Stimulated activated CD8-positive, alpha-beta memory T cell treated with anti-CD3 and anti-CD28 coated beads, Interleukin-4, amount 100 ng/mL, for 4 hours (primary cell): ENCODE results near the gene MT1B.
A peak's percentile ranks its signal among the peaks of the same experiment; 100 is the strongest.

Experiments used
- DNase-seq, 2 donors: peaks; one replicate each; pipeline ENCODE4 v3.0.0-alpha.2; 2020; ENCODE audit warnings: low read depth in 2 of 2, low spot score in 1 of 2

MT1B gene

DNA sequence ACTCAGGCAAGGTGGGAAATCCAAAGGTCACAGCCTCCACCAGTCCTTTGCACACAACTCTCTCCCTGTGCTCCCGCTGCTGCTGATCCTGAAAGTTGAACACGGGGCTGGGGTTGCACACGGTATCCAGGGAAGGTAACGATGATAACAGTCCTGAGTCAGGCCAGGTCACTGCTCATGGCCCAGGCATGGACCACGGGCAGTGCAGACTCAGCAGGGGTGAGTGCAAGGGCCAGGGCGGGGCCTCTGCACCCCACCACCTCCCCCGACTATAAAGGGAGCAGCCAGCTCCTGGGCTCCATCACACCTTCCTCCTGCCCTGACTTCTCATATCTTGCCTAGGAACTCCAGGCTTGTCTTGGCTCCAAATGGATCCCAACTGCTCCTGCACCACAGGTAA, at the start of gene MT1B:
TSS of gene MT1B (plus strand) at position 301 of the 400 bp plus-strand sequence. CDS start at position 369, 68 bp downstream.
- no peak for DNase-seq

DNA sequence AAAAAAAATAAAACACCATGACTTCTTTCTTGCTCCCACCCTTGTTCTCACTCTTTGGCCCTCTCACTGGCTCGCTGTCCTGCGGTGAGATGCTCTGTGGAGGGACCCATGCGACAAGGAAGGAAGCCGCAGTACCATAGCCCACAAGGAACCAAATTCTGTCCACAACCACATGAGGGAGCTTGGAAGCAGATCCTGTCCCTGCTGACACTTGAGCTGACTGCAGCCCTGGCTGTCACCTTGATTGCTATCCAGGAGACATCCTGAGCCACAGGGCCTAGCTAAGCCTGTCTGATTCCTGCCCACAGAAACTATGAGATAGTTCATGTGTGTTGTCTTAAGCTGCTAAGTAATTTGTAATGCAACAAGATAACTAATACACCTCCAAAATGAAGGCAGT, 48.1 kb upstream of the MT1B start:
- DNase-seq = no peak

DNA sequence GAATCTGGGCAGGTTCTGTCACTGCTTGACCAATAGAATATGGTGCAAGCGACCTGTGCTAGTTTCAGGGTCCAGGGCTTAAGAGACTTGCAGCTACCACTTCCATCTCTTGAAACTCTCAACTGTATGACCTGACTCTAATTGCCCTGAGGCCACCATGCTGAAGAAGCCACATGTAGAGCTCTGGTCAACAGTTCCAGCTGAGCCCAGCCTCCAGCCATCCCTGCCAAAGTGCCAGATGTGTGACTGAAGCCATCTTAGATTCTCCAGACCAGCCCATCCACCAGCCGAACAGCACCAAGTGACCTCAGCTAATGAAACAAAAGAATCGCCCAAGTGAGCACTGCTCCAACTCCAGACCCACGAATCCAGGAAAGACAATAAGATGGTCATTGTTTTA, 46.7 kb upstream of the MT1B start:
- no peak for DNase-seq

DNA sequence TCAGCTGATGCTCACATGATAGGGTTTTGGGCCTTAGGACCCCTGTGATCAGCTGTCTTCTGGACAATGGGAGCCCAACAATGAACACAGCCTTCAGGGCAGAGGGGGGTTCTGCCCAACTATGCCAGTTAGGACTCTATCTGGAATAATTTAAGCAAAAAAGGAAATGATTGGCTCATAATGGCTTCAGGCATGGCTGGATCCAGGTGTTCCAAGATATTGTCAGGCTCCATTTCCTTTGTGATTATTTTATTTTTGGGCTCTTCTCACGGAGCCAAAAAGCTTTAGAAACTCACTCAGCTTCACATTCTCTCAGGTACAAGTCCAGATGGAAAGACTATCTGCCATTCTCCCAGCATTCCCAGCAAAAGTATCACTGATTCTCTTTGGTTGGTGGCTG, 46.2 kb upstream of the MT1B start:
- DNase-seq = no peak

DNA sequence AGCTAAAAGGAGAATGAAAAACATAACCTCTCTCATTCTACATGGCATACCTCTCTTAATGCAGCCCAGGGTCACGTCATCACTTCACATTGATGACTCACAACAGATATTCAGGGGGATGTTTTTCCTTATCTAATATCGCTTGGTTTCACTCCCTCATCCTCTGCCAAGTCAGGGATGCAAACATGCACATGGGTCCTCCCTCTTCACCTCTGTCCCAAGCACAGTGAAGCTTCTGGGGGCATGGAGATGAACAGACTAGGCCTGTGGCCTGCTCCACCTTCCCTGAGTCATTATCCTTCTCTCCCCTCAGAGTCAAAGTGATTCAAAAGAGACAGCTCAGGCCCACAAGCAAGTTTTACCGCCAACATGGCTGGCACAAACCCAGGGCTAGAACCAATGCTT, 45.6 kb upstream of the MT1B start:
- DNase-seq = no peak

DNA sequence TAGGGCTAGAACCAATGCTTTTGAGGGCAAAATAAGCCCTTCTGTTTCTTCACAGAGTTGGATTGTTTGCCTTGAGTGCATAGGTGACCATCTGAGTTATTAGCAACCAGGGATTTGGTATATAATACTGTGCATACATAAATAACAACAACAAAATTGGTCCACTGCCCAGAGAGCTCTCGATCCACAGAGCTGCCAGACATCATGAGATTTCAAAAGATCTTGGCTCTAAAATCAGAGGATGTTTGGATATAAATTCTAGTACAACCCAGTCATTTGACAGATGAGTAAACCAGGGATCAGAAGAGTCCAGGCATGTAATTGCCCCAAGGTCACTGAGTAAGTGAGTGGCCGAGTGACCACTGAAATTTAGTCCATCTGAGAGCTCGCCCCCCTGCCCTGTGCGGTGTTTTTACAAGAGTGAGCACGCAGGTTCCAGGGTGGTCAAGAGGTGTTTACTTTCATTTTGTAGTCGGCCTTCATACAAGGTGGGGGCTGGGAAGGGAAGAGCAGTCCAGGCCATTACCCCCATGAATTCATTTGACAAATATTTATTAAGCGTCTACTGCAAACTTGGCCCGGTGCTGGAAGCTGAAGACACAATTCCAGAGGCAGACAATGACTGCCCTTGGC, 45.1 kb upstream of the MT1B start:
- DNase-seq = no peak

DNA sequence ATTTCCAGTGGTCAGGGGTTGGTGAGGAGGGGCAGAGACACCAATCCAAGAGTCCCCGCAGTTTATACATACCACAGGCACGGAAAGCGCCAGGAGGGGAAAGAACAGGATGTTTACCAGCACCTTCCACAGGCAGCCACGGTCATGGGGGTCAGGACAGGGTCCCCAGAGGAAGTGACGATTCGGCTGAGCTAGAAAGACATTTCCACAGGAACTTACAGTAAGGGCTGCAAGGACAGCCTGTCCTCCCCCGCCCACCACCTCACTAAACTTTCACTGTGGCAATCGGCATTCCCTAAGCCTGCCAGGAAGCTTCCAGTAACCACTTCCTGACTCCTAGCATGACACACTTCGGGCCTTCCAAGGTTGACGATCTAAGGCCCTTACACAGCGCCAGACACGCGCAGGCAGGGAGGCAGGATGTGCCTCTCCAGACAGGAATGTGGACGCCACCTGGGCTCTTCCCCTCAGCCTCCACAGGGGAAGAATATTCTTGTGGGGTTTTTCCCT, 44.5 kb upstream of the MT1B start:
- DNase-seq = no peak

DNA sequence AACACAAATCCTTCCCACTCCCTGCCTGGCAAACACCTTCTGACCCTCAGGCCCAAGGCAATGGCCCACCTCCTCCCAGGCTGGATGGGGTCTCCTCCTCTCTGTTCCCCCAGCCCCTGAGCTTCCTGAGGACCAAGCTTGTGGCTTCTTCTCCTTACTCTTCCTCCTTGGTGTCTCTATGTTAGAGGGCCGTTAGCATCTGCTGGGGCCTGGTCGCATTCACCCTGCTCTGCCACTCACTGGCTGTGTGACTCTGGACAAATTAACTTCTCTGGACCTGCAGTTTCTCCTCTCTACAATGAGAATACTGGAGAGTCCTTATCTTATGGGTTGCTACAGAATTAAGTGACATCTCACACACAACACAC, 44.0 kb upstream of the MT1B start:
- no peak for DNase-seq

DNA sequence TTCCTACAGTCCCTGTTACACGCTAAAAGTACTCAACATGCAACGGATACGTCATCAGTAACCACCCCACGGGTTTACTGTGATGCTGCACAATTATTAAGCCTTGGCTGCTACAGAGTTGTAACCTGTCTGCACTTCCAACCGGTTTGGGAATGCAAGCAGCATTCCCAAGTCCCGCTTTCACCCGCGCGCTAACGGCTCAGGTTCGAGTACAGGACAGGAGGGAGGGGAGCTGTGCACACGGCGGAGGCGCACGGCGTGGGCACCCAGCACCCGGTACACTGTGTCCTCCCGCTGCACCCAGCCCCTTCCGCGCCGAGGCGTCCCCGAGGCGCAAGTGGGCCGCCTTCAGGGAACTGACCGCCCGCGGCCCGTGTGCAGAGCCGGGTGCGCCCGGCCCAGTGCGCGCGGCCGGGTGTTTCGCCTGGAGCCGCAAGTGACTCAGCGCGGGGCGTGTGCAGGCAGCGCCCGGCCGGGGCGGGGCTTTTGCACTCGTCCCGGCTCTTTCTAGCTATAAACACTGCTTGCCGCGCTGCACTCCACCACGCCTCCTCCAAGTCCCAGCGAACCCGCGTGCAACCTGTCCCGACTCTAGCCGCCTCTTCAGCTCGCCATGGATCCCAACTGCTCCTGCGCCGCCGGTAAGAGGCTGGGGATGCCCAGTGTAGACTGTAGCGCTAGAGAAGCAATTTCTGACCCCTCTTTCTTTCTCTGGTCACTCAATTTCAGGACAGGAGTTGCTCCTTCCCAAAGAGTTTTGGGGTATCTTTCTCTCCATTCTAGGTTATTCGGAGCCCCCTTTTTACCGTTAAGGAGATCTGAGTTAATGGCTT, 43.4 kb upstream of the MT1B start, which contains the start of gene MT2A:
TSS of gene MT2A (plus strand) at position 542 of the 833 bp plus-strand sequence. CDS start at position 614, 72 bp downstream.
- peak; percentile 55 to 74 for DNase-seq

DNA sequence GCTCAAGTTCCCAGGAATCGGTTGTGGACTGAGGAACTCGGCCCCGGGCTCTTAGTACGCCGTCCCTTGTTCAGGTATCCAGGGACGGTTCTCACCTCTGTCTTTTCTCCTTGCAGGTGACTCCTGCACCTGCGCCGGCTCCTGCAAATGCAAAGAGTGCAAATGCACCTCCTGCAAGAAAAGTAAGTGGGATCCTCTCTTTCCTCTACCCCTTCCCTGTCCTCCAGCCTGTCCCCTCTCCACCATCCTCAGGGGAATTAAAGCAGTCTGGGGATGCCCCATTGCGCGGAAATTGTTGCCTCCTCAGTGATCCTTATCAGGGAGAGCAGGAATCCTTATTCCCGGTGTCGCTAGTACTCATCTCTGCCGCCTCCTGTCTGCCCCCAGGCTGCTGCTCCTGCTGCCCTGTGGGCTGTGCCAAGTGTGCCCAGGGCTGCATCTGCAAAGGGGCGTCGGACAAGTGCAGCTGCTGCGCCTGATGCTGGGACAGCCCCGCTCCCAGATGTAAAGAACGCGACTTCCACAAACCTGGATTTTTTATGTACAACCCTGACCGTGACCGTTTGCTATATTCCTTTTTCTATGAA, 42.7 kb upstream of the MT1B start:
- no peak for DNase-seq

DNA sequence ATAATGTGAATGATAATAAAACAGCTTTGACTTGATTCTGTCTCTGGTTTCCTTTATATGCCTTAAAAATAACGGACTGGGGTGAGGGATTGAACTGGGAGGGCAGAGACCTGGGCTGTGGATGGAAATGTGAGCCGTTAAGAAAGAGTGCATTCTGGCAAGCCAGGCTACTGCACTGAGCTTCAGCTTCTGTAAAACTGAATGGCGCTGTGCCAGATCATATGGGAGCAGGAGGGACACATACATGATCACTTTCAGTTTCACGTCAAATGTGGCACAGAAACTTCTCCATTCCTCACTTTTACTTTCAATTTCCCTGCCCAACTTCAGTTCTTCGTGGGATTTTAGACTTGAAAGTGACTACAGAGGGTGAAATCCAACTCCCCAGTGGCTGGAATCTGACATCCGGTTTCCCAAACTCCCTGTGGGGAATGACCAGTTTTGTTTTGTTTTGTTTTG, 42.2 kb upstream of the MT1B start:
- DNase-seq = peak; percentile 47 to 48

DNA sequence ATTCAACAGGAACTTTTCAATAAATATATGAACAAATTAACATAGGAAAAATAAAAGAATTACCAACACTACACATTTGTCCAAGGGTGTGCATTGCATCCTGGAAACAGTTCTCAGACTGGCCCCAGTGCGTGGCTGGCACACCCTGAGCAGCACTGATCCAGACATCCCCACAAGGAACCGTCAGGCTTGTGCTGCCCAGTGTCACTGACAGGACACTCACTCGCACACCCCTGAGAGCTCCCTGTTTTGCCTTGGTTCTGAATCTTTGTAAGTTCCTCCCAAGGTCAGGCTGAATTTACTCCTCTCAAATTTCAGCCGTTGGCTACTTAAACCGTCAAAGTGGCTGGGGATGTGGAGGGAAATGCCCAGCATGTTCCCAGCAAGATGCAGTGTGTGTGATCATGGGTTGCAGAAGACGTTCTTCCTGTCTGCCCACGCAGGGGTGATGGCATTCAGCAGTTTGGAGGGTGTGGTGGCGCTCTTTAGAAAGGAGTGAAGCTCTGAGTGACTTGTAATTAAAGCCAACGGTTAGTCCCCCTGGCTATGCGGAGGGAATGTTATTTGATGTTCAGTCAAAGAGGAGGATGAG, 41.6 kb upstream of the MT1B start:
- peak; percentile 46 to 58 for DNase-seq

DNA sequence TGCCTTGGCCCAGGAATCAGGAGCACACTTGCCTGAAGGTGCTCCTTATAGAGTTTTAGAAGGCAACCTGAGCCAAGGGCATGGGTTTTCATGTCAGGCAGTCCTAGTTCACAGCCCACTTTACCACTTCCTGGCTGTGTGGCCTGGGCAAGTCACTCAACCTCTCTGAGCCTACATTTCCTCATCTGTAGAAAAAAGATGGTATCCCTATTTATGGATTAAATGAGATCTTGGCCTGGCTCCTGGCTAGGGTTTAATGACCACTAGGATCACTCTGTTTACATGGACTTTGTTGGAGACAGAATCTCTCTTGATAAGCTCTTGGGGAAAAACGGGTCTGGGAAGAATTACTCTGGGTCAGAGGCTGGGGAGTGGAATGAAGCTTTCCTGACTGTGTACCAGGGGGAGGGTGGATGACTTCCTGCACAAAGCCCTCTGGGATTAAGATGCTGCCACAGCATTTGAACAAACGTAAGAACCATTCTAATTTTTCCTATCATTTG, 41.0 kb upstream of the MT1B start:
- DNase-seq = no peak

DNA sequence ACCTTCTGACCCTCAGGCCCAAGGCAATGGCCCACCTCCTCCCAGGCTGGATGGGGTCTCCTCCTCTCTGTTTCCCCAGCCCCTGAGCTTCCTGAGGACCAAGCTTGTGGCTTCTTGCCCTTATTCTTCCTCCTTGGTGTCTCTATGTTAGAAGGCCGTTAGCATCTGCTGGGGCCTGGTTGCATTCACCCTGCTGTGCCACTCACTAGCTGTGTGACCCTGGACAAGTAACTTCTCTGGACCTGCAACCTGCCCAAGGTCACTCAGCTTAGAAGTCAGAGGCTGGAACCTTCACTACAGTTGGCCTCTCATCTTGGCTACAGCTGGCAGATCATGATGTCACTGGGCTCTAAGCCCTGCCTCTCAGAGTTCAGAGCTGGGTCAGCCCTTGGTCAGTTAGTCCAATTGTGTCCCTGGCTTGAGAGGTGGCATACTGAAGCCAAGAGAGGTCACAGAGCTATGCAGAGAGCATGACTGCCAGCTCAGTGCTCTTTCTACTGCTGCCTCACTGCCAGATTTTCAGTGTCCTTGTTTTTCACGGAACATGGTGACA, 40.3 kb upstream of the MT1B start:
- DNase-seq = no peak

DNA sequence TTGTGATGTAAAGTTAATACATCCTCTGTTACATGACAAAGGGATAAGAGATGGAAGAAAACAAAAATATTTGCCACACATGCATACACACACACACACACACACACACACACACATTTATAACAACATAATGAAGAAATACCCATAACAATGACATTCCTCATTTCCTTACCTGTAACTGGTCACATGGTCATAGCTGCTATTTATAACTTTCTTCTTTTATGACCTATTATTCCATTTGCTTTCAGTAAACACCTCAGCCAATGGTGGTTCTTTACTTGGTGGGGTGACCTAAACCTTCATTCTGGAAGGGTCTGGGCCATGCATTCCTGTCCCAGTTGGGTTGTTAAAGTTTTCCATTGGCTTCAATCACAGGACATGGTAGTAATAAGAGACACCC, 38.0 kb upstream of the MT1B start:
- no peak for DNase-seq

DNA sequence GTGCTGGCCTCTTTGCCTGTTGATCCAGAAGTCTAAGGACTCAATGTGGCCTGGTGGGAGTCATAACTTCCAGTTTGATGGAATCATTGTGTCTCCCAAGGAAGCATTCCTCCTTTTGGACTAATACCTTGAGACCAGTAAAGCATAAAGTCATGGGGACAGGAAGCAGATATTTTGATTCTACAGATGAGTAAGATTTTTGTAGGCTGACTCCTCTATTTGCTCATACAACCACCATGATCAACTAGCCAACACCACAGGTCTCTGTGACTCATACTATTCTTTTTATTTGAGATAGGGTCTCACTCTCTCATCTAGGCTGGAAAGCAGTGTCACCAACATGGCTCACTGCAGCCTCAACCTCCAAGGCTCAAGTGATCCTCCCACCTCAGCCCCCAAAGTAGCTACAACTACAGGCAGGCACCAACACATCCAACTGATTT, 37.1 kb upstream of the MT1B start:
- no peak for DNase-seq

DNA sequence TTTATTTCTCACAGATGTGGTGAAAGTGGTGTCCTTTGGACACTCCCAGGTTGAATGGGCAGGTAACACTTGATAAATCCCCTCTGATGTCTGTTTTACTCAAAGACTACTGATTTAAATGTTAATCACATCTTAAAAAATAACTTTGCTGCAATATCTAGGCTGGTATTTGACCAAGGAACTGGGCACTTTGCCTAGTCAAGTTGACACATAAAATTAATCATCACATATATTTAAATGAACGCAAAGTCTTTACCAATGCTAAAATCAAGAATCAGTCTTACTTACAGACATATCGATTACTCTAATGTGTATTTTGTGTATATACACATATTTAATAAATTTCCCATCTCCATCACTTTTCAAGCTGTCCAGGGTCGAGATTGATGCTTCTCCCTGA, 36.3 kb upstream of the MT1B start:
- no peak for DNase-seq

DNA sequence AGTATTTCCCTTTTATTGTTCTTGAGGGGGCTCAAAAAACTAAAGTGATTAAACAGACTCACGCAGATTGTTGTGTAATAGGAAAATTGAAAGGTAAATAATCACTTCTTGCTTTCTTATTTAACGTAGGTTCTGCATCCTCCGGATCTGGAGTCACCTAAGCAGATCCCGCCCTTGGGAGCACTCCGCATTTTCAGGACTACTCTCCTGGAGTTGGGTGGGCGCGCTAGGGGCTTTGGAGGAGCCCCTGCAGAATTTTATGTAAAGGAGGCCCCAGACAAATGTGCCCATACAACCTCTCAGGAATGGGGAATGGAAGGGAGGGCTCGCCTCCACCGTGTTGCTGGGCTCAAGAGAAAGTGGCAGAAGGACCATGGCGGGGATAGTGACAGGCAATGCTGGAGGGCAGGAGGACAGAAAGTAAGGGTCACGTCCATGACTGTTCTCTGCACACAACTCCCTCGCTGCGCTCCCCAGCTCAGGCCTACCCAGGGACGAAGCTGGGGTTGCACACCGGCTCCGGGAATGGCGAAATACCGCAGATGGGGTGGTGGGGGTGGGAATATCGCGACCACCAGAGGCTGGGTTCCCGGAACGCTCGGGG, 35.0 kb upstream of the MT1B start:
- no peak for DNase-seq

DNA sequence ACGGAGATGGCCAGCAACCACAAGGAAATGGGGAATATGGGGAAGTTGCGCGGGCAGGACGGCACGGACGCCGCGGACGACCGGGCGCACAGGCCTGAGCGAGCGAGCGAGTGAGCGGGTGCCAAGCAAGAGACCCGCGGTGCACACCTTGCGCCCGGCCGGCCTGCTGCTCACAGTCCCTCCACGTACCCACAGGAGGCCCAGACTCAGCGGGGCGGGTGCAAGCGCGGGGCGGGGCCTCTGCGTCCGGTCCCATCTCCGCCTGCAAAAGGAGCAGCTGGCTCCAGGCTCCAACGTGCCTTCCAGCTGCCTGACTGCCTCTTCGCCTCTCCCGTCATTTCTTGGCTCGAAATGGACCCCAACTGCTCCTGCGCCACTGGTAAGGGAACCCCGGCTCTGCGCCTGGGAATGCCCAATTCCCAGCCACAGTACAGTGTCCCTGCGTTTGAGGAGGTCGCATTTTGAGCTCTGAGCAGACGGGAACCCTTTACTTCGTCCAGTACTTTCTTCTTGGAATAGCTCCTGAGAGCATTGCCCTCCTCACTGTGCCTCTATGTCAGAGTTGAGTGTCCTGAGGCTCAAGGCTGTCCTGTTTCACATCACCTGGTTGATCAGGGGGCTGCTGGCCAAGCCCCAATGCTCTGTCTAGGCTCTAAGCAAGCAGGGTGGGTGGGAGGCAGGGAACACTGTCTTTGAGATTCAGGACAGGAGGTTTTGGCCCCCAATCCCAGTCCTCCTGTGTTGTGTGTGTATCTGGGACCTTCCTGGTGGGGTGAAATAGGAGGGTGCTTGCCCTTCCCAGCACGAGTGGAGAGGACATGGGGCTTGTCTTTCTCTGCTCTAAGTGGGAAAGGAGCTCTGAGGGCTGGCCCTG, 34.2 kb upstream of the MT1B start:
- DNase-seq = no peak

DNA sequence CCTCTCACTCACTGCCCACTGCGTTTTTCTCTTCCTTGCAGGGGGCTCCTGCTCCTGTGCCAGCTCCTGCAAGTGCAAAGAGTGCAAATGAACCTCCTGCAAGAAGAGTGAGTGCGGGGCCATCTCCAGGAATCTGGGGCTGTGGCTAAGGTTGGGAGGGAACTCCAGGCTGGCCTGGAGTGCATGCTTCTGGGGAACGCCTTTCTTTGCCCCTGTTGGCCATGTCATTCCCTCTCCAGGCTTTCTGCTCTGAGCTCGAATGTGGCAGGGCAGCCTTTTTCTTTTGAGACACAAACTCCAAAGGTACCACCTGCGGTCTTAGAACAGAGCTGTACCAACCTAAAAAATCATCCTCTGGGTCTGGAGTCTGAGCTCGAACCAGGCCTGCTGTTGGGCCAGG, 33.5 kb upstream of the MT1B start:
- no peak for DNase-seq
